OCI-LY3 (cell line): ENCODE measurements around the gene HINT3.

Source experiments
- EZH2phosphoT487 ChIP-seq: fragments of 200-600 bp; shearing (Covaris generic); IDR thresholded peaks from 2 replicates; pipeline ENCODE4 v1.6.1; 2018; ENCODE audit warnings: antibody characterized with exemption, mixed run types, low read depth
- TF ChIP-seq, protein P1 (sequence below): fragments of 200-600, 300-600 bp; sonication (generic); IDR thresholded peaks from 2 replicates; pipeline ENCODE4 v1.5.1; 2014; ENCODE audit warnings: antibody characterized with exemption, low read length, low read depth

DNA sequence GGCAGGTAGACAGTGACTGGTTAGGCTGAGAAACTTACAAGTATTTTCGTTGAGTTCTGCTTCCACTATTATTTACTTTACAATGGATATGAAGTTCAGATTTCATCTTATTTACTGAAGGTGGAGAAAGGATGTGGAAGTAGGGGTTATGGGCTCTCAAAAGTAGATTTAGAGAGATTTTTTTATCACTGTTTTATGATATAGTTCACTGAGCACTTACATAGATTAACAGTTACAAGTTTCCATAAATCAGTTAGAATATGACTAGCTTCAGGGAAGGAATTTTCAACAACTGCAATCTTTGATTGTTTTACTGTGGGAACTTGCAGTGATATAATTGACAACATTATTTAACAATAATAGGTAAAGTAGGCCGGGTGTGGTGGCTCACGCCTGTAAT lies 22.5 kb downstream of the HINT3 start:
- TF ChIP-seq, protein P1, sequence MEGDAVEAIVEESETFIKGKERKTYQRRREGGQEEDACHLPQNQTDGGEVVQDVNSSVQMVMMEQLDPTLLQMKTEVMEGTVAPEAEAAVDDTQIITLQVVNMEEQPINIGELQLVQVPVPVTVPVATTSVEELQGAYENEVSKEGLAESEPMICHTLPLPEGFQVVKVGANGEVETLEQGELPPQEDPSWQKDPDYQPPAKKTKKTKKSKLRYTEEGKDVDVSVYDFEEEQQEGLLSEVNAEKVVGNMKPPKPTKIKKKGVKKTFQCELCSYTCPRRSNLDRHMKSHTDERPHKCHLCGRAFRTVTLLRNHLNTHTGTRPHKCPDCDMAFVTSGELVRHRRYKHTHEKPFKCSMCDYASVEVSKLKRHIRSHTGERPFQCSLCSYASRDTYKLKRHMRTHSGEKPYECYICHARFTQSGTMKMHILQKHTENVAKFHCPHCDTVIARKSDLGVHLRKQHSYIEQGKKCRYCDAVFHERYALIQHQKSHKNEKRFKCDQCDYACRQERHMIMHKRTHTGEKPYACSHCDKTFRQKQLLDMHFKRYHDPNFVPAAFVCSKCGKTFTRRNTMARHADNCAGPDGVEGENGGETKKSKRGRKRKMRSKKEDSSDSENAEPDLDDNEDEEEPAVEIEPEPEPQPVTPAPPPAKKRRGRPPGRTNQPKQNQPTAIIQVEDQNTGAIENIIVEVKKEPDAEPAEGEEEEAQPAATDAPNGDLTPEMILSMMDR = no peak
- no peak for TF ChIP-seq EZH2phosphoT487
